Peyer's patch (tissue), 4 donors: ENCODE measurements around the gene PIGN.

Experiments used
- POLR2A ChIP-seq, 2 donors: fragments of 450-650 bp; IDR thresholded peaks; one replicate each; pipeline ENCODE4 v1.5.1; 2017; ENCODE audit warnings: antibody characterized with exemption in 2 of 2, mild to moderate bottlenecking in 2 of 2, moderate library complexity in 2 of 2
- TF ChIP-seq, protein P1 (sequence below), 6 experiments: fragments of 450-650 bp in 4 of 6; fragments of 200-600 bp in 2 of 6; sonication (generic) in 1 of 6; IDR thresholded peaks; one replicate each; pipeline ENCODE4 v1.5.1; 2017 to 2019; ENCODE audit warnings: antibody characterized with exemption in 6 of 6, mild to moderate bottlenecking in 3 of 6, moderate library complexity in 1 of 6

GRCh38 chr18:62201870-62202269 is 15.0 kb upstream of the PIGN start:
- TF ChIP-seq, protein P1, sequence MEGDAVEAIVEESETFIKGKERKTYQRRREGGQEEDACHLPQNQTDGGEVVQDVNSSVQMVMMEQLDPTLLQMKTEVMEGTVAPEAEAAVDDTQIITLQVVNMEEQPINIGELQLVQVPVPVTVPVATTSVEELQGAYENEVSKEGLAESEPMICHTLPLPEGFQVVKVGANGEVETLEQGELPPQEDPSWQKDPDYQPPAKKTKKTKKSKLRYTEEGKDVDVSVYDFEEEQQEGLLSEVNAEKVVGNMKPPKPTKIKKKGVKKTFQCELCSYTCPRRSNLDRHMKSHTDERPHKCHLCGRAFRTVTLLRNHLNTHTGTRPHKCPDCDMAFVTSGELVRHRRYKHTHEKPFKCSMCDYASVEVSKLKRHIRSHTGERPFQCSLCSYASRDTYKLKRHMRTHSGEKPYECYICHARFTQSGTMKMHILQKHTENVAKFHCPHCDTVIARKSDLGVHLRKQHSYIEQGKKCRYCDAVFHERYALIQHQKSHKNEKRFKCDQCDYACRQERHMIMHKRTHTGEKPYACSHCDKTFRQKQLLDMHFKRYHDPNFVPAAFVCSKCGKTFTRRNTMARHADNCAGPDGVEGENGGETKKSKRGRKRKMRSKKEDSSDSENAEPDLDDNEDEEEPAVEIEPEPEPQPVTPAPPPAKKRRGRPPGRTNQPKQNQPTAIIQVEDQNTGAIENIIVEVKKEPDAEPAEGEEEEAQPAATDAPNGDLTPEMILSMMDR (IDR thresholded peaks at IDR 0.05) = no peak
- TF ChIP-seq POLR2A (IDR thresholded peaks at IDR 0.05) = no peak
